DMS79 (cell line): ENCODE results near the gene PPIL1.

Experiments used
- DNase-seq: peaks from one replicate; lab custom pipeline; 2025; lab: John Stamatoyannopoulos, UW

PPIL1 gene

GRCh38 chr6:36836111-36837021 lies 38.2 kb downstream of the PPIL1 start:
- no peak for DNase-seq

- DNase-seq, result no peak
Measured at GRCh38 chr6:36834576-36835341, 39.8 kb downstream of the PPIL1 start.

- DNase-seq, result no peak
Measured at GRCh38 chr6:36833182-36833789, 41.3 kb downstream of the PPIL1 start.

GRCh38 chr6:36832313-36832712 lies 42.3 kb downstream of the PPIL1 start:
- DNase-seq, result no peak

- no peak for DNase-seq
Measured at GRCh38 chr6:36830577-36830976, 44.0 kb downstream of the PPIL1 start.

- DNase-seq, result peak; percentile 69
Measured at GRCh38 chr6:36829919-36830544, 44.6 kb downstream of the PPIL1 start.

GRCh38 chr6:36827261-36828079 lies 47.1 kb downstream of the PPIL1 start:
- DNase-seq, result peak; percentile 79

- peak; percentile 76 for DNase-seq
Measured at GRCh38 chr6:36826520-36827227, 47.9 kb downstream of the PPIL1 start.

- no peak for DNase-seq
Measured at GRCh38 chr6:36825994-36826393, 48.6 kb downstream of the PPIL1 start.

GRCh38 chr6:36825452-36825851 lies 49.2 kb downstream of the PPIL1 start:
- DNase-seq, result no peak

- no peak for DNase-seq
Measured at GRCh38 chr6:36824253-36824652, 50.4 kb downstream of the PPIL1 start.

GRCh38 chr6:36823421-36824096 lies 51.0 kb downstream of the PPIL1 start:
- no peak for DNase-seq

GRCh38 chr6:36822506-36823269 lies 51.9 kb downstream of the PPIL1 start:
- DNase-seq, result no peak

GRCh38 chr6:36821581-36822335 lies 52.8 kb downstream of the PPIL1 start:
- no peak for DNase-seq

- DNase-seq, result no peak
Measured at GRCh38 chr6:36820700-36821580, 53.7 kb downstream of the PPIL1 start.

- peak; percentile 50 for DNase-seq
Measured at GRCh38 chr6:36818756-36819155, 55.8 kb downstream of the PPIL1 start.

GRCh38 chr6:36817847-36818246 lies 56.8 kb downstream of the PPIL1 start:
- DNase-seq, result no peak
